Transverse colon (tissue), 4 donors: ENCODE results near the gene SLC35B4. TPM values are rescaled to one million over a fixed set of nuclear protein-coding genes. Genes with fewer than 3 reads are reported as not detected.

Experiments
- DNase-seq: peaks from one replicate; pipeline ENCODE4 v3.0.0-alpha.2; 2019
- H3K27ac ChIP-seq, 4 donors: fragments of 200-600 bp; sonication (generic); 2 replicates each; pipeline ENCODE4 v1.5.1; 2016 to 2018; ENCODE audit warnings: inconsistent platforms in 4 of 4
- H3K27me3 ChIP-seq: fragments of 200-600 bp; sonication (generic); 2 replicates; pipeline ENCODE4 v1.5.1; 2017; ENCODE audit warnings: inconsistent platforms
- H3K36me3 ChIP-seq, 4 donors: fragments of 200-600 bp; sonication (generic); 2 replicates each; pipeline ENCODE4 v1.5.1; 2017 to 2019; ENCODE audit warnings: inconsistent platforms in 4 of 4
- H3K4me1 ChIP-seq, 4 donors: fragments of 200-600 bp; sonication (generic); 2 replicates each; pipeline ENCODE4 v1.5.1; 2017 to 2020; ENCODE audit warnings: inconsistent platforms in 4 of 4
- H3K4me3 ChIP-seq, 4 donors: fragments of 200-600 bp; sonication (generic); 1 replicate in 1 of 4; 2 replicates in 3 of 4; pipeline versions ENCODE4 v1.5.1 to v1.6.1; 2017 to 2019; ENCODE audit warnings: inconsistent platforms in 4 of 4
- H3K9me3 ChIP-seq, 2 donors: fragments of 200-600 bp; sonication (generic); 2 replicates each; pipeline ENCODE4 v1.5.1; 2017 to 2019; ENCODE audit warnings: inconsistent platforms in 2 of 2
- CTCF ChIP-seq, 5 experiments: fragments of 200-600 bp in 3 of 5; fragments of 450-650 bp in 2 of 5; sonication (generic) in 3 of 5; IDR thresholded peaks; 1 replicate in 2 of 5; 2 replicates in 3 of 5; pipeline ENCODE4 v1.5.1; 2016 to 2017; ENCODE audit warnings: antibody characterized with exemption in 5 of 5, inconsistent platforms in 3 of 5, mild to moderate bottlenecking in 2 of 5, moderate library complexity in 1 of 5
- EP300 ChIP-seq: sonication (generic); formaldehyde crosslinking; IDR thresholded peaks from one replicate; pipeline ENCODE4 v1.6.1; 2017; ENCODE audit warnings: antibody characterized with exemption, low read depth
- POLR2A ChIP-seq: fragments of 450-650 bp; IDR thresholded peaks from one replicate; pipeline ENCODE4 v1.6.1; 2016; ENCODE audit warnings: antibody characterized with exemption, mild to moderate bottlenecking, moderate library complexity
- POLR2AphosphoS5 ChIP-seq, 3 donors: sonication (generic); formaldehyde crosslinking; IDR thresholded peaks; one replicate each; pipeline ENCODE4 v1.6.1; 2016; ENCODE audit warnings: antibody characterized with exemption in 3 of 3
- WGBS, 2 donors: methylation state at CpG; one replicate each; pipeline ENCODE4 v1.1.5; 2018; ENCODE audit warnings: low coverage in 1 of 2; 5-methylcytosine and 5-hydroxymethylcytosine counted together
- in situ Hi-C, 4 donors: fragments of 200-750 bp; cut with MboI; loops; one replicate each; pipeline versions ENCODE4 v1.15.0 to v1.15.1; 2017; ENCODE audit warnings: low sequenced_read_pairs in 3 of 4, low pct_ligation_motif_present in 1 of 4, low pct_unique_long_range_greater_than_20kb in 1 of 4
- intact Hi-C: fragments of 100-400 bp; cut with DNase I; formaldehyde crosslinking; loops from one replicate; pipeline ENCODE4 v1.15.1; 2023; ENCODE audit warnings: low total_unique reads
- total RNA-seq, 4 donors: library from RNA; depleted of rRNA; stranded (reverse); fragments of >200 nt; gene quantifications; one replicate each; pipeline ENCODE4 v1.1.0, GENCODE V29; 2016

SLC35B4 gene
- total RNA-seq, 4 donors from 2014 or later, result 3.6 to 13.5 (median 5.7) TPM

- no peak overlapping the region for H3K4me3 ChIP-seq
- in situ Hi-C loops, result no loop called here
- no peak for DNase-seq
- H3K27me3 ChIP-seq, result no peaks in the 10 kb centered on the region
- H3K9me3 ChIP-seq, result no peaks in the 10 kb centered on the region
- H3K4me1 ChIP-seq, result peaks cover 0 to 12% (median 5%) of the 10 kb centered on the region in 4 donors
- 50 to 67% methylated on average over 1 of the region's 1 CpG for WGBS, 2 donors
- H3K36me3 ChIP-seq, result no peaks in the 10 kb centered on the region
- intact Hi-C loops, result no loop called here
- no peak overlapping the region for H3K27ac ChIP-seq
- TF ChIP-seq POLR2A, result no peak
- TF ChIP-seq EP300, result no peak
- TF ChIP-seq CTCF (IDR thresholded peaks at IDR 0.05), result no peak
- TF ChIP-seq POLR2AphosphoS5 (IDR thresholded peaks at IDR 0.05), result no peak
These were observed 34.0 kb upstream of the SLC35B4 start for GRCh38 chr7:134350709-134351108.

GRCh38 chr7:134347567-134347966, 30.8 kb upstream of the SLC35B4 start:
- WGBS, 2 donors, result 86 to 89% methylated on average over 5 of the region's 5 CpGs
- Histone ChIP-seq H3K4me1 (no peaks in the 10 kb centered on the region), H3K4me3 (no peak overlapping the region), H3K27ac (no peak overlapping the region), H3K36me3 (no peaks in the 10 kb centered on the region), H3K27me3 (no peaks in the 10 kb centered on the region), H3K9me3 (no peaks in the 10 kb centered on the region)
- DNase-seq, result no peak
- intact Hi-C loops, result no loop called here
- TF ChIP-seq EP300 (no peak), CTCF (IDR thresholded peaks at IDR 0.05) (no peak), POLR2AphosphoS5 (IDR thresholded peaks at IDR 0.05) (no peak), POLR2A (no peak)
- in situ Hi-C loops, result no loop called here

- intact Hi-C loops (no loop called here), in situ Hi-C loops (no loop called here)
- Histone ChIP-seq H3K27me3 (no peaks in the 10 kb centered on the region), H3K36me3 (no peaks in the 10 kb centered on the region), H3K4me1 (no peaks in the 10 kb centered on the region), H3K9me3 (no peaks in the 10 kb centered on the region), H3K4me3 (no peak overlapping the region), H3K27ac (no peak overlapping the region)
- DNase-seq, result no peak
- WGBS, 2 donors, result 74 to 86% methylated on average over 6 of the region's 6 CpGs
- TF ChIP-seq EP300 (no peak), CTCF (IDR thresholded peaks at IDR 0.05) (no peak), POLR2A (no peak), POLR2AphosphoS5 (IDR thresholded peaks at IDR 0.05) (no peak)
These were observed 27.1 kb upstream of the SLC35B4 start for GRCh38 chr7:134343796-134344195.

- Histone ChIP-seq H3K36me3 (no peaks in the 10 kb centered on the region), H3K27ac (no peak overlapping the region), H3K27me3 (no peaks in the 10 kb centered on the region), H3K4me3 (no peak overlapping the region), H3K9me3 (no peaks in the 10 kb centered on the region), H3K4me1 (no peaks in the 10 kb centered on the region)
- DNase-seq, result no peak
- TF ChIP-seq POLR2A (no peak), POLR2AphosphoS5 (IDR thresholded peaks at IDR 0.05) (no peak), CTCF (IDR thresholded peaks at IDR 0.05) (no peak), EP300 (no peak)
- in situ Hi-C loops (no loop called here), intact Hi-C loops (no loop called here)
These were observed 26.4 kb upstream of the SLC35B4 start for GRCh38 chr7:134343136-134343535.
